Neural cell (in vitro differentiated cells): ENCODE data around the gene FAM193B. TPM values are rescaled to one million over a fixed set of nuclear protein-coding genes. Genes with fewer than 3 reads are reported as not detected.

ENCODE experiments used
- H2AFZ ChIP-seq: fragments of 200-600, 300-800 bp; sonication (generic), shearing (Covaris generic); 2 replicates; pipeline ENCODE4 v1.6.0; 2014; ENCODE audit warnings: low read depth, mild to moderate bottlenecking, antibody characterized with exemption, low read length, moderate library complexity
- H3F3A ChIP-seq: fragments of 200-600 bp; shearing (Covaris generic); 2 replicates; pipeline ENCODE4 v1.6.1; 2016; ENCODE audit warnings: mild to moderate bottlenecking, moderate library complexity, mixed read lengths, antibody characterized with exemption, low read length; ENCODE audit not compliant: insufficient read depth, poor library complexity, severe bottlenecking
- H3K27ac ChIP-seq: fragments of 200-600, 300-800 bp; sonication (generic), shearing (Covaris generic); 2 replicates; pipeline ENCODE4 v1.5.1; 2014; ENCODE audit warnings: mild to moderate bottlenecking, low read length, moderate library complexity
- H3K27me3 ChIP-seq: fragments of 300-800, 200-600 bp; sonication (generic), shearing (Covaris generic); 2 replicates; pipeline ENCODE4 v1.6.0; 2014; ENCODE audit warnings: mild to moderate bottlenecking, low read depth, low read length, moderate library complexity; ENCODE audit not compliant: insufficient read depth
- H3K36me3 ChIP-seq: fragments of 300-800, 200-600 bp; sonication (generic), shearing (Covaris generic); 2 replicates; pipeline ENCODE4 v1.5.1; 2014; ENCODE audit warnings: mild to moderate bottlenecking, antibody characterized with exemption, low read length, moderate library complexity; ENCODE audit not compliant: insufficient read depth
- H3K4me2 ChIP-seq: fragments of 300-800, 200-600 bp; sonication (generic), shearing (Covaris generic); 2 replicates; pipeline ENCODE4 v1.6.0; 2014; ENCODE audit warnings: mild to moderate bottlenecking, low read length
- H3K4me3 ChIP-seq: fragments of 300-800, 200-600 bp; sonication (generic), shearing (Covaris generic); 2 replicates; pipeline ENCODE4 v1.5.1; 2014; ENCODE audit warnings: mild to moderate bottlenecking, low read length, moderate library complexity
- H3K79me2 ChIP-seq: fragments of 200-600 bp; shearing (Covaris generic); replicated peaks from 2 replicates; pipeline ENCODE4 v1.6.0; 2014; ENCODE audit warnings: mild to moderate bottlenecking, low read length, moderate library complexity; ENCODE audit not compliant: insufficient read depth
- H3K9ac ChIP-seq: fragments of 300-800, 200-600 bp; sonication (generic), shearing (Covaris generic); 2 replicates; pipeline ENCODE4 v1.6.1; 2016; ENCODE audit warnings: mild to moderate bottlenecking, low read length, mixed read lengths
- H3K9me2 ChIP-seq: fragments of 200-600 bp; shearing (Covaris generic); 2 replicates; pipeline ENCODE4 v1.6.1; 2016; ENCODE audit warnings: mild to moderate bottlenecking, low read length, mixed read lengths; ENCODE audit not compliant: insufficient read depth
- H3K9me3 ChIP-seq: fragments of 200-600, 300-800 bp; sonication (generic), shearing (Covaris generic); 2 replicates; pipeline ENCODE4 v1.6.1; 2016; ENCODE audit warnings: mild to moderate bottlenecking, mixed run types, low read length, moderate library complexity, mixed read lengths
- H4K20me1 ChIP-seq: fragments of 200-600 bp; shearing (Covaris generic); 2 replicates; pipeline ENCODE4 v1.6.1; 2016; ENCODE audit warnings: mild to moderate bottlenecking, mixed run types; ENCODE audit not compliant: insufficient read depth
- EP300 ChIP-seq: fragments of 450-650 bp; conservative IDR thresholded peaks from 2 replicates; pipeline ENCODE4 v1.6.1; 2014; ENCODE audit warnings: antibody characterized with exemption, mild to moderate bottlenecking, moderate library complexity; ENCODE audit not compliant: poor library complexity, severe bottlenecking
- EZH2 ChIP-seq: fragments of 200-600, 300-800 bp; shearing (Covaris generic), sonication (generic); IDR thresholded peaks from 2 replicates; pipeline ENCODE4 v1.6.1; 2014; ENCODE audit warnings: antibody characterized with exemption, low read length, borderline replicate concordance, mild to moderate bottlenecking; ENCODE audit not compliant: insufficient read depth, poor library complexity, severe bottlenecking
- MXI1 ChIP-seq: fragments of 450-650 bp; conservative IDR thresholded peaks from 2 replicates; pipeline ENCODE4 v1.6.1; 2014; ENCODE audit warnings: antibody characterized with exemption, mild to moderate bottlenecking; ENCODE audit not compliant: poor library complexity, severe bottlenecking
- POLR2AphosphoS5 ChIP-seq: IDR thresholded peaks from 2 replicates; pipeline ENCODE4 v1.6.1; 2012
- RAD21 ChIP-seq: fragments of 450-650 bp; conservative IDR thresholded peaks from 2 replicates; pipeline ENCODE4 v1.6.1; 2014; ENCODE audit warnings: antibody characterized with exemption, mild to moderate bottlenecking, moderate library complexity
- SMC3 ChIP-seq: fragments of 450-650 bp; conservative IDR thresholded peaks from 2 replicates; pipeline ENCODE4 v1.6.1; 2014; ENCODE audit warnings: antibody characterized with exemption, mild to moderate bottlenecking, moderate library complexity; ENCODE audit not compliant: poor library complexity
- TAF1 ChIP-seq: IDR thresholded peaks from 2 replicates; pipeline ENCODE4 v1.6.1; 2012; ENCODE audit warnings: low read depth
- polyA plus RNA-seq: library from polyadenylated mRNA; depleted of rRNA; stranded (reverse); fragments of >200 nt; gene quantifications from 2 replicates; pipeline ENCODE4 v1.2.3, GENCODE V29; 2014
- TF ChIP-seq, protein P1 (sequence below): IDR thresholded peaks from 2 replicates; pipeline ENCODE4 v1.6.1; 2012; ENCODE audit warnings: borderline replicate concordance
- TF ChIP-seq, protein P2 (sequence below): fragments of 450-650 bp; IDR thresholded peaks from 2 replicates; pipeline ENCODE4 v1.5.1; 2014; ENCODE audit warnings: antibody characterized with exemption, mild to moderate bottlenecking, moderate library complexity; ENCODE audit not compliant: poor library complexity, severe bottlenecking

The FAM193B gene
- polyA plus RNA-seq, 1 donor from 2014 or later: 79.2 TPM

DNA sequence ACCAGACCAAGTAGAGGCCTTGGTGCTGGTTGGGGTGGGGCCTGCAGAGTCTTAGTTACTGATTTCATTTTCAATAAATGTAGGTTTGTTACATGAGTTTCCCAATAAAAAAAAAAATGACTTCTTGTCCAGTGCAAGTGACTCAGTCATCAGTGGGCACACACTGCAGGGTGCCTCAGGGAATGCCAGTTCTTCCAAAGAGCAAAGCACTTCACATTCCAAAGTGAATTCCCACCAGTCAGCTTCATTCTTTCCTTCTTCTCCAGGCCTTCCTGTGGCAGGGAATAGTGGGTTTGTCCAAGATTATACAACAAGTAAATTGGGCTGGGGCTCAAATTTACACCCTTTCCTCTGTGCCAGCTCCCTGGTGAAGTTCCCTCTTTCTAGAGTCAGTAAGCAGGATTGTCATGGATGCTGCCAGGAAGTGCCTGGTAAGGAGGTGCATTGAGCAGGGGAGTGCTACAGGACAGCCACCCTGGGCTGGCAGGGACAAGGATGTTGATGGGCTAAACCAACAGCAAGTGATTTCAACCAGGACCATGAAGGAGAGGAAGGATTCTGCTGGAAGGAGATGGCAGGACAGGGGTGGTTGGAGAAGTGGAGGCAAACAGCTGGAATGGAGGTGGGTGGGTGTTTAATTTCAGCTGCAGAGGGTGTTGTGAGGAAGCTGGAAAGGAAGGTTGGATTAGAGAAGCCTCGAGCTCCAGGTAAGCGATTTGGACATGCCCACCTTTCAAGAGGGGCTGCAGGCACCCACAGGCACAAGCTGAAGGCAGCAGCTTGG, 41.8 kb upstream of the FAM193B start:
- no peaks in the 10 kb centered on the region for H4K20me1 ChIP-seq
- TF ChIP-seq SMC3: no peak
- no peak for TF ChIP-seq EZH2
- TF ChIP-seq TAF1: no peak
- TF ChIP-seq, protein P1, sequence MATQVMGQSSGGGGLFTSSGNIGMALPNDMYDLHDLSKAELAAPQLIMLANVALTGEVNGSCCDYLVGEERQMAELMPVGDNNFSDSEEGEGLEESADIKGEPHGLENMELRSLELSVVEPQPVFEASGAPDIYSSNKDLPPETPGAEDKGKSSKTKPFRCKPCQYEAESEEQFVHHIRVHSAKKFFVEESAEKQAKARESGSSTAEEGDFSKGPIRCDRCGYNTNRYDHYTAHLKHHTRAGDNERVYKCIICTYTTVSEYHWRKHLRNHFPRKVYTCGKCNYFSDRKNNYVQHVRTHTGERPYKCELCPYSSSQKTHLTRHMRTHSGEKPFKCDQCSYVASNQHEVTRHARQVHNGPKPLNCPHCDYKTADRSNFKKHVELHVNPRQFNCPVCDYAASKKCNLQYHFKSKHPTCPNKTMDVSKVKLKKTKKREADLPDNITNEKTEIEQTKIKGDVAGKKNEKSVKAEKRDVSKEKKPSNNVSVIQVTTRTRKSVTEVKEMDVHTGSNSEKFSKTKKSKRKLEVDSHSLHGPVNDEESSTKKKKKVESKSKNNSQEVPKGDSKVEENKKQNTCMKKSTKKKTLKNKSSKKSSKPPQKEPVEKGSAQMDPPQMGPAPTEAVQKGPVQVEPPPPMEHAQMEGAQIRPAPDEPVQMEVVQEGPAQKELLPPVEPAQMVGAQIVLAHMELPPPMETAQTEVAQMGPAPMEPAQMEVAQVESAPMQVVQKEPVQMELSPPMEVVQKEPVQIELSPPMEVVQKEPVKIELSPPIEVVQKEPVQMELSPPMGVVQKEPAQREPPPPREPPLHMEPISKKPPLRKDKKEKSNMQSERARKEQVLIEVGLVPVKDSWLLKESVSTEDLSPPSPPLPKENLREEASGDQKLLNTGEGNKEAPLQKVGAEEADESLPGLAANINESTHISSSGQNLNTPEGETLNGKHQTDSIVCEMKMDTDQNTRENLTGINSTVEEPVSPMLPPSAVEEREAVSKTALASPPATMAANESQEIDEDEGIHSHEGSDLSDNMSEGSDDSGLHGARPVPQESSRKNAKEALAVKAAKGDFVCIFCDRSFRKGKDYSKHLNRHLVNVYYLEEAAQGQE: no peak
- no peak for TF ChIP-seq EP300
- peaks cover under 1% of the 10 kb centered on the region for H3K27me3 ChIP-seq
- H3K9me3 ChIP-seq: no peaks in the 10 kb centered on the region
- H3K27ac ChIP-seq: no peak overlapping the region
- peaks cover 8% of the 10 kb centered on the region for H3K36me3 ChIP-seq
- H3K9ac ChIP-seq: no peak overlapping the region
- no peak overlapping the region for H3K4me3 ChIP-seq
- H3K79me2 ChIP-seq: peaks cover 14% of the 10 kb centered on the region
- no peaks in the 10 kb centered on the region for H3K9me2 ChIP-seq
- H3F3A ChIP-seq: no peaks in the 10 kb centered on the region
- H2AFZ ChIP-seq: no peak overlapping the region
- H3K4me2 ChIP-seq: no peak overlapping the region

DNA sequence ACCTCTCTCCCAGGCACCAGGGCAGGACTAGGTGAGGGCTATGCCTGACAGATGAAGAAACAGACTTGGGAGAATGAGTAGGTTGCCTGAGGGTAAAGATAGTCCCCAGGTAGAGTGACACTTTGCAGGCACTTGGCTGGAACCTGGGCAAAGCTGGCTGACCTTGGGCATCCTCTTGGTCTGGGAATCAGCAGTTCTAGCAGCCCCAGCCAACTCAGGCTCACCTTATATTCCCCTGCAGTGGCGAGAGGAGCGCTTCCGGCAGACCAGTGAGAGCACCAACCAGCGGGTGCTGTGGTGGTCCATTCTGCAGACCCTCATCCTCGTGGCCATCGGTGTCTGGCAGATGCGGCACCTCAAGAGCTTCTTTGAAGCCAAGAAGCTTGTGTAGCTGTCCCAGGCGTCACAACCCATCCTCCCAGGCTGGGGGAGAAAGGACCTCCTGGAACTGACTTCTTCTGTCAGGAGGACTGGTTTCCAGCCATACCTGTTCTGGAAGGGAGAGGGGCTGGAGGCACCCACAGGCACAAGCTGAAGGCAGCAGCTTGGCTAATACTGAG, 40.7 kb upstream of the FAM193B start:
- Histone ChIP-seq H3F3A (no peaks in the 10 kb centered on the region), H3K9me2 (no peaks in the 10 kb centered on the region), H3K27ac (no peak overlapping the region), H3K27me3 (peaks cover 12% of the 10 kb centered on the region), H4K20me1 (no peaks in the 10 kb centered on the region), H3K4me2 (no peak overlapping the region), H3K79me2 (peaks cover 11% of the 10 kb centered on the region), H3K4me3 (no peak overlapping the region), H3K9ac (no peak overlapping the region), H2AFZ (no peak overlapping the region), H3K36me3 (peaks cover 8% of the 10 kb centered on the region), H3K9me3 (no peaks in the 10 kb centered on the region)
- TF ChIP-seq TAF1 (no peak), MXI1 (no peak), EZH2 (no peak)

DNA sequence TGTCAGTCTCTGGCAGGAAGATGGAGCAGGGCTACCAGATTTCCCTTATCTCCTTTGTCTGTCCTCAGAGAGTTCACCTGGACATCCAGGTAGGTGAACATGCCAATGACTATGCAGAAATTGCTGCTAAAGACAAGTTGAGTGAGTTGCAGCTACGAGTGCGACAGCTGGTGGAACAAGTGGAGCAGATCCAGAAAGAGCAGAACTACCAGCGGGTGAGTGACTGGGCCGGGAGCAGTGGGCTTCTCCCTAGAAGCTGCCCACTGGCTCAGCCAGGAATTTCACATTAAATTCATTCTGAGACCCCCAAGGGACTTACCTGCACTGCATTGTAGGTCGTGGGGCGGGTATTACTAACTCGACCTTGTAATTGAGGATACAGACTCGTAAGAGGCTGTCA, 39.7 kb upstream of the FAM193B start:
- Histone ChIP-seq H3K4me3 (no peak overlapping the region), H3K27ac (no peak overlapping the region), H3K9me2 (no peaks in the 10 kb centered on the region), H4K20me1 (no peaks in the 10 kb centered on the region), H2AFZ (no peak overlapping the region), H3K9ac (no peak overlapping the region), H3K36me3 (peaks cover 8% of the 10 kb centered on the region), H3K9me3 (no peaks in the 10 kb centered on the region), H3F3A (no peaks in the 10 kb centered on the region), H3K4me2 (no peak overlapping the region), H3K79me2 (peaks cover 11% of the 10 kb centered on the region), H3K27me3 (peaks cover 18% of the 10 kb centered on the region)
- TF ChIP-seq, protein P2, sequence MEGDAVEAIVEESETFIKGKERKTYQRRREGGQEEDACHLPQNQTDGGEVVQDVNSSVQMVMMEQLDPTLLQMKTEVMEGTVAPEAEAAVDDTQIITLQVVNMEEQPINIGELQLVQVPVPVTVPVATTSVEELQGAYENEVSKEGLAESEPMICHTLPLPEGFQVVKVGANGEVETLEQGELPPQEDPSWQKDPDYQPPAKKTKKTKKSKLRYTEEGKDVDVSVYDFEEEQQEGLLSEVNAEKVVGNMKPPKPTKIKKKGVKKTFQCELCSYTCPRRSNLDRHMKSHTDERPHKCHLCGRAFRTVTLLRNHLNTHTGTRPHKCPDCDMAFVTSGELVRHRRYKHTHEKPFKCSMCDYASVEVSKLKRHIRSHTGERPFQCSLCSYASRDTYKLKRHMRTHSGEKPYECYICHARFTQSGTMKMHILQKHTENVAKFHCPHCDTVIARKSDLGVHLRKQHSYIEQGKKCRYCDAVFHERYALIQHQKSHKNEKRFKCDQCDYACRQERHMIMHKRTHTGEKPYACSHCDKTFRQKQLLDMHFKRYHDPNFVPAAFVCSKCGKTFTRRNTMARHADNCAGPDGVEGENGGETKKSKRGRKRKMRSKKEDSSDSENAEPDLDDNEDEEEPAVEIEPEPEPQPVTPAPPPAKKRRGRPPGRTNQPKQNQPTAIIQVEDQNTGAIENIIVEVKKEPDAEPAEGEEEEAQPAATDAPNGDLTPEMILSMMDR: no peak
- no peak for TF ChIP-seq EZH2
- TF ChIP-seq POLR2AphosphoS5: no peak
- no peak for TF ChIP-seq EP300
- no peak for TF ChIP-seq RAD21
- no peak for TF ChIP-seq TAF1
- TF ChIP-seq, protein P1: no peak
- no peak for TF ChIP-seq MXI1
- no peak for TF ChIP-seq SMC3
